ENCODE measurements around the gene BHLHE40.

DNA sequence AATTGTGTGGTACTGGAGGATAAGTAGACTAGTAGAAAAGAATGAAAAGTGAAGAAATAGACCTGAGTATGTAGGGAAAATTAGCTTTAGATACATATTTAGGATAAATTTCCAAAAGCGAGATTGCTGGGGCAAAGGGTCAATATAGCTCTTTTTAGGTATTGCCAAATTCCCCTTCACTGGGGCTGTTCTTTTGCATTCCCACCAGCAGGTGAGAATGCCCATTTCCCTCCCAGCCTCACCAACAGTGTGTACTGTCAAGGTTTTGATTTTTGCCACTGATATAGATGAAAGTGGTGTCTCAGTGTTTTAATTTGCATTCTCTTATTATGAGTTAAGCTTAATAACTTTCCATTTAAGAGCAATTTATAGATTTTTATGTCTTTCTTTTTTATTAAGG is 35.7 kb upstream of the BHLHE40 start:
- TF ChIP-seq, protein P1, sequence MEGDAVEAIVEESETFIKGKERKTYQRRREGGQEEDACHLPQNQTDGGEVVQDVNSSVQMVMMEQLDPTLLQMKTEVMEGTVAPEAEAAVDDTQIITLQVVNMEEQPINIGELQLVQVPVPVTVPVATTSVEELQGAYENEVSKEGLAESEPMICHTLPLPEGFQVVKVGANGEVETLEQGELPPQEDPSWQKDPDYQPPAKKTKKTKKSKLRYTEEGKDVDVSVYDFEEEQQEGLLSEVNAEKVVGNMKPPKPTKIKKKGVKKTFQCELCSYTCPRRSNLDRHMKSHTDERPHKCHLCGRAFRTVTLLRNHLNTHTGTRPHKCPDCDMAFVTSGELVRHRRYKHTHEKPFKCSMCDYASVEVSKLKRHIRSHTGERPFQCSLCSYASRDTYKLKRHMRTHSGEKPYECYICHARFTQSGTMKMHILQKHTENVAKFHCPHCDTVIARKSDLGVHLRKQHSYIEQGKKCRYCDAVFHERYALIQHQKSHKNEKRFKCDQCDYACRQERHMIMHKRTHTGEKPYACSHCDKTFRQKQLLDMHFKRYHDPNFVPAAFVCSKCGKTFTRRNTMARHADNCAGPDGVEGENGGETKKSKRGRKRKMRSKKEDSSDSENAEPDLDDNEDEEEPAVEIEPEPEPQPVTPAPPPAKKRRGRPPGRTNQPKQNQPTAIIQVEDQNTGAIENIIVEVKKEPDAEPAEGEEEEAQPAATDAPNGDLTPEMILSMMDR (IDR thresholded peaks at IDR 0.05; ENCODE audit: low read depth, low read length): no peak
- TF ChIP-seq POLR2A (IDR thresholded peaks at IDR 0.05; ENCODE audit: extremely low read depth, insufficient read length) (no peak), MYC (IDR thresholded peaks at IDR 0.05; ENCODE audit: low read depth, low read length) (no peak)
- TF ChIP-seq, protein P2, sequence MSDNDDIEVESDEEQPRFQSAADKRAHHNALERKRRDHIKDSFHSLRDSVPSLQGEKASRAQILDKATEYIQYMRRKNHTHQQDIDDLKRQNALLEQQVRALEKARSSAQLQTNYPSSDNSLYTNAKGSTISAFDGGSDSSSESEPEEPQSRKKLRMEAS (IDR thresholded peaks at IDR 0.05; ENCODE audit: low read depth, low read length): no peak
